ENCODE measurements around the gene RASD1.

RASD1 gene

DNA sequence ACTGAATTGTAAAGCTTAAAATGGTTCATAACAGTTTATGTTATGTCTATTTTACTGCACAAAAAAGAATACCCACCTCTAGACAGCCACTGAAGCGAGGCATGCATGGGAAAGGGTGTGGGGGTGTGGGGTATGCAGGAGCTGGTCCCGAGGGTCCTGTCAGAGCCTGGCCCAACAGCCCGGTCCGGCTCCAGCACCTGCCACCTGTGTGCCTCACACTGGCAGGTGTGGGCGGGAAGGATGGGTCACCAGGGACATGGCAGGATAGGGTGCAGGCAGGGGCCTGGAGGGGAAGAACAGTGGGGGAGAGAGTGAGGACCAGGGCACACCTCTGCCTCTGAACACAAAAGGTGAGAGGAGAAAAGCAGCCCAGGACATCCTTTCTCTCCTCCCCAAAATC, 22.8 kb upstream of the RASD1 start:
- no peak for DNase-seq (ENCODE audit: low read depth in 1 of 2, low spot score in 1 of 2)
- no peak for TF ChIP-seq POLR2AphosphoS5 (IDR thresholded peaks at IDR 0.05; ENCODE audit: low read depth)
- TF ChIP-seq SPI1 (IDR thresholded peaks at IDR 0.05; ENCODE audit: borderline replicate concordance, low read depth) = no peak
- no peak for TF ChIP-seq GABPA (IDR thresholded peaks at IDR 0.05; ENCODE audit: low read depth)
- TF ChIP-seq, protein P1, sequence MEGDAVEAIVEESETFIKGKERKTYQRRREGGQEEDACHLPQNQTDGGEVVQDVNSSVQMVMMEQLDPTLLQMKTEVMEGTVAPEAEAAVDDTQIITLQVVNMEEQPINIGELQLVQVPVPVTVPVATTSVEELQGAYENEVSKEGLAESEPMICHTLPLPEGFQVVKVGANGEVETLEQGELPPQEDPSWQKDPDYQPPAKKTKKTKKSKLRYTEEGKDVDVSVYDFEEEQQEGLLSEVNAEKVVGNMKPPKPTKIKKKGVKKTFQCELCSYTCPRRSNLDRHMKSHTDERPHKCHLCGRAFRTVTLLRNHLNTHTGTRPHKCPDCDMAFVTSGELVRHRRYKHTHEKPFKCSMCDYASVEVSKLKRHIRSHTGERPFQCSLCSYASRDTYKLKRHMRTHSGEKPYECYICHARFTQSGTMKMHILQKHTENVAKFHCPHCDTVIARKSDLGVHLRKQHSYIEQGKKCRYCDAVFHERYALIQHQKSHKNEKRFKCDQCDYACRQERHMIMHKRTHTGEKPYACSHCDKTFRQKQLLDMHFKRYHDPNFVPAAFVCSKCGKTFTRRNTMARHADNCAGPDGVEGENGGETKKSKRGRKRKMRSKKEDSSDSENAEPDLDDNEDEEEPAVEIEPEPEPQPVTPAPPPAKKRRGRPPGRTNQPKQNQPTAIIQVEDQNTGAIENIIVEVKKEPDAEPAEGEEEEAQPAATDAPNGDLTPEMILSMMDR (IDR thresholded peaks at IDR 0.05; ENCODE audit: insufficient read depth, low read length) = no peak
- TF ChIP-seq, protein P2, sequence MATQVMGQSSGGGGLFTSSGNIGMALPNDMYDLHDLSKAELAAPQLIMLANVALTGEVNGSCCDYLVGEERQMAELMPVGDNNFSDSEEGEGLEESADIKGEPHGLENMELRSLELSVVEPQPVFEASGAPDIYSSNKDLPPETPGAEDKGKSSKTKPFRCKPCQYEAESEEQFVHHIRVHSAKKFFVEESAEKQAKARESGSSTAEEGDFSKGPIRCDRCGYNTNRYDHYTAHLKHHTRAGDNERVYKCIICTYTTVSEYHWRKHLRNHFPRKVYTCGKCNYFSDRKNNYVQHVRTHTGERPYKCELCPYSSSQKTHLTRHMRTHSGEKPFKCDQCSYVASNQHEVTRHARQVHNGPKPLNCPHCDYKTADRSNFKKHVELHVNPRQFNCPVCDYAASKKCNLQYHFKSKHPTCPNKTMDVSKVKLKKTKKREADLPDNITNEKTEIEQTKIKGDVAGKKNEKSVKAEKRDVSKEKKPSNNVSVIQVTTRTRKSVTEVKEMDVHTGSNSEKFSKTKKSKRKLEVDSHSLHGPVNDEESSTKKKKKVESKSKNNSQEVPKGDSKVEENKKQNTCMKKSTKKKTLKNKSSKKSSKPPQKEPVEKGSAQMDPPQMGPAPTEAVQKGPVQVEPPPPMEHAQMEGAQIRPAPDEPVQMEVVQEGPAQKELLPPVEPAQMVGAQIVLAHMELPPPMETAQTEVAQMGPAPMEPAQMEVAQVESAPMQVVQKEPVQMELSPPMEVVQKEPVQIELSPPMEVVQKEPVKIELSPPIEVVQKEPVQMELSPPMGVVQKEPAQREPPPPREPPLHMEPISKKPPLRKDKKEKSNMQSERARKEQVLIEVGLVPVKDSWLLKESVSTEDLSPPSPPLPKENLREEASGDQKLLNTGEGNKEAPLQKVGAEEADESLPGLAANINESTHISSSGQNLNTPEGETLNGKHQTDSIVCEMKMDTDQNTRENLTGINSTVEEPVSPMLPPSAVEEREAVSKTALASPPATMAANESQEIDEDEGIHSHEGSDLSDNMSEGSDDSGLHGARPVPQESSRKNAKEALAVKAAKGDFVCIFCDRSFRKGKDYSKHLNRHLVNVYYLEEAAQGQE (IDR thresholded peaks at IDR 0.05; ENCODE audit: insufficient replicate concordance, low read depth) = no peak
- Histone ChIP-seq H3K27me3 (ENCODE audit: insufficient read depth, poor library complexity, severe bottlenecking) (no peaks in the 10 kb centered on the region), H3K4me3 (replicated peaks; ENCODE audit: insufficient read depth, low read length) (no peak overlapping the region), H3K27ac (replicated peaks) (no peak overlapping the region)

DNA sequence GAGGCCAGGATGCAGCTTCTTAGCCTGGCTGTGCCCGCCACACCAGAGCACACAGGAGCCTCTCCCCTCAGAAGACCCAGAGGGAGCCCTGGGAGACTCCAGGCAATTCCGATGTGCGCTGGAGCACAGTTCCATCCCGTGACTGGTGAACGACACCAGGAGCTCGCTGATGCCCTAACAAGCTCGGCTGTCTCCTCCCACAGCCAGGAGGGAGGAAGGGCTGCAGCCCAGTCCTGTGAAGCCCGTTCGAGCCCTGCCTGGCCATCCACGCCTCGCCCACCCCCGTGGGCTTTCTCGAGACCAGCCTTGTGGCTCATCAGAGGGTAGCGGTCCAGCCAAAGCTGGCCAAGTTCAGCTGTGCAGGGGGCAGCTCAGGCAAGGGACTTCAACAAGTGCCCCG, 21.8 kb upstream of the RASD1 start:
- no peak for DNase-seq (ENCODE audit: low read depth in 1 of 2, low spot score in 1 of 2)
- Histone ChIP-seq H3K27ac (replicated peaks) (no peak overlapping the region), H3K4me3 (replicated peaks; ENCODE audit: insufficient read depth, low read length) (no peak overlapping the region), H3K27me3 (ENCODE audit: insufficient read depth, poor library complexity, severe bottlenecking) (no peaks in the 10 kb centered on the region)
- TF ChIP-seq GABPA (IDR thresholded peaks at IDR 0.05; ENCODE audit: low read depth) = no peak
- no peak for TF ChIP-seq POLR2AphosphoS5 (IDR thresholded peaks at IDR 0.05; ENCODE audit: low read depth)
- TF ChIP-seq SPI1 (IDR thresholded peaks at IDR 0.05; ENCODE audit: borderline replicate concordance, low read depth) = no peak
- TF ChIP-seq, protein P1 (IDR thresholded peaks at IDR 0.05; ENCODE audit: insufficient read depth, low read length) = no peak
- TF ChIP-seq, protein P2 (IDR thresholded peaks at IDR 0.05; ENCODE audit: insufficient replicate concordance, low read depth) = no peak

DNA sequence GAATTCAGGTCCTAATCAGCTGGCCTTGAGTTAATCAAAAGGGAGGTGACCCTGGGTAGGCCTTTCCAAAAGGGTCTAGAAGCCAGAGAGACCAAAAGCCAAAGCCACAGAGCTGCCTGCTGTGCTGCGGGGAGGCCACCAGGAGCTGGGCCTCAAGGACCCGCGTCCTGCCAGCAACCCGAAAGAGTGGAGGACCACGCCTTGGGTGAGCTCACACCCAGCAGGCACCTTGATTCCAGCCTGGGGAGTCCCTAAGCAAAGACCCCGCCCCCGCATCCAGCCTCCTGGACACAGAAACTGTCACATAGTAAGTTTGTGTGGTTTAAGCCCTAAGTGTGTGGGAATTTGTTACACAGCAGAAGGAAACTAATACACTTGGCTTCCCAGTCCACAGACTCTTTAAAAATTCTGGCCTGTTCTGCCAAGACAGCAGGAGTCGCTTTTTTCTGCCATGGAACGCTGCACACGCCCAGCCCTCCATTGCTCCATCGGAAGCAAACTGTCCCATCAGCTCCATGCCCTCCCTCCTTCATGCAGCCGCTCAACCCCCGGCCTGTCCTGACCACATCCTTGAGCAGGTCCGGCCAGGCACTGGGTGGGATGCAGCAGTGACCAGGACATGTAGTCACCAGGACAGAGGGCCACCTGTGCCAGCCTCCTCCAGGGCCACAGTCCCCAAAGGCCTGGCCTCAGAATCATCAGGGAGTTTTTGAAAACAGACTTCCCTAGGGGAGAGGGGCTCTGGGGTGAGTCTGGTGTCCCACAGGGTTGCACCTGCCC, 20.9 kb upstream of the RASD1 start:
- DNase-seq (ENCODE audit: low read depth in 1 of 2, low spot score in 1 of 2) = no peak
- Histone ChIP-seq H3K27me3 (ENCODE audit: insufficient read depth, poor library complexity, severe bottlenecking) (no peaks in the 10 kb centered on the region), H3K4me3 (replicated peaks; ENCODE audit: insufficient read depth, low read length) (no peak overlapping the region), H3K27ac (replicated peaks) (no peak overlapping the region)
- TF ChIP-seq SPI1 (IDR thresholded peaks at IDR 0.05; ENCODE audit: borderline replicate concordance, low read depth) (no peak), GABPA (IDR thresholded peaks at IDR 0.05; ENCODE audit: low read depth) (no peak), POLR2AphosphoS5 (IDR thresholded peaks at IDR 0.05; ENCODE audit: low read depth) (no peak)
- TF ChIP-seq, protein P1 (IDR thresholded peaks at IDR 0.05; ENCODE audit: insufficient read depth, low read length) = no peak
- TF ChIP-seq, protein P2 (IDR thresholded peaks at IDR 0.05; ENCODE audit: insufficient replicate concordance, low read depth) = no peak

Measured in HL-60 (cell line).